K562 (cell line): ENCODE measurements around the gene SERPINB5.

Experiments used
- BRCA1 ChIP-seq, 2 experiments: fragments of 450-650 bp in 1 of 2; sonication (generic) in 1 of 2; formaldehyde crosslinking in 1 of 2; IDR thresholded peaks; 2 replicates each; pipeline versions ENCODE4 v1.5.0 to v1.6.1; 2017 to 2020; ENCODE audit warnings: mild to moderate bottlenecking in 1 of 2, missing genetic modification reagents in 1 of 2
- CTCF ChIP-seq, 3 experiments: IDR thresholded peaks in 2 of 3; conservative IDR thresholded peaks in 1 of 3; 2 replicates each; pipeline ENCODE4 v1.5.1; 2011 to 2012; ENCODE audit warnings: low read length in 3 of 3, mild to moderate bottlenecking in 3 of 3, control low read depth in 2 of 3, improper control_type of control experiment in 1 of 3, inconsistent platforms in 1 of 3, low read depth in 1 of 3, mixed read lengths in 1 of 3, moderate library complexity in 1 of 3; ENCODE audit not compliant: insufficient read depth in 2 of 3
- HNRNPK ChIP-seq: fragments of 200-400 bp; formaldehyde crosslinking; IDR thresholded peaks from one replicate; pipeline ENCODE4 v1.6.1; 2018; ENCODE audit warnings: mild to moderate bottlenecking, low read depth, low read length; ENCODE audit not compliant: poor library complexity, severe bottlenecking
- JUND ChIP-seq, 2 experiments: IDR thresholded peaks; 2 replicates in 1 of 2; 3 replicates in 1 of 2; pipeline ENCODE4 v1.6.1; 2011; ENCODE audit warnings: borderline replicate concordance in 2 of 2, low read depth in 2 of 2, low read length in 2 of 2, improper control_type of control experiment in 1 of 2, missing biosample characterization in 1 of 2, missing genetic modification characterization in 1 of 2, missing genetic modification reagents in 1 of 2
- NFRKB ChIP-seq: fragments of 450-650 bp; IDR thresholded peaks from 2 replicates; pipeline ENCODE4 v1.6.1; 2016; ENCODE audit warnings: low read depth
- POLR2A ChIP-seq: fragments of 450-650 bp; conservative IDR thresholded peaks from 2 replicates; pipeline ENCODE4 v1.6.1; 2016
- RFX5 ChIP-seq: IDR thresholded peaks from 2 replicates; pipeline ENCODE4 v1.6.1; 2011; ENCODE audit warnings: low read depth, mild to moderate bottlenecking, improper control_type of control experiment, low read length
- TEAD4 ChIP-seq, 2 experiments: sonication (generic) in 1 of 2; formaldehyde crosslinking in 1 of 2; IDR thresholded peaks; 2 replicates each; pipeline versions ENCODE4 v1.6.1 to v1.8.0; 2012 to 2022; ENCODE audit warnings: borderline replicate concordance in 1 of 2, inconsistent platforms in 1 of 2, low read length in 1 of 2, mild to moderate bottlenecking in 1 of 2, missing genetic modification reagents in 1 of 2
- ZNF507 ChIP-seq: conservative IDR thresholded peaks from 2 replicates; pipeline ENCODE4 v1.6.1; 2017; ENCODE audit warnings: missing genetic modification characterization, missing compliant biosample characterization
- ZSCAN29 ChIP-seq: fragments of 450-650 bp; IDR thresholded peaks from 2 replicates; pipeline ENCODE4 v1.6.1; 2017

DNA sequence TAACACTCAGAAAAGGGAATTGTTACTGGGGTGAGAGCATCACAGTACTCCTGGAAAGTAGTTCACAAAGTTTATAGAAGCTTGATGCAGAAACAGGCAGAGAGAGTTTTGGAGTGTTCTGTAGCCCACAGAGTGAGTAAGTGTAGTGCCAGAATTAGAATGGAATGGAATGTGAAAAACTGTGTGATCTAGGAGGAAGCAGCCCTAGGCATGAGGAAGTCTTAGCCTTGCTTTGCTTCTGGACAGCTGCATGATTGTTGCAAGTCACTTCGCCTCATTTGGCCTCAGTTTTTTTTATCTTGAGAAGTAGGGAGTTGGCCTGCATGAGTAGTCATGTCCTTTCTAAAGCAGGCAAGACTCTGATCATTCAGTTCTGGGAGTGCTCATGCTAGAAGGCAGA is 76.3 kb downstream of the SERPINB5 start:
- no peak for TF ChIP-seq TEAD4 (IDR thresholded peaks at IDR 0.05; ENCODE audit: low read length)
- no peak for TF ChIP-seq TEAD4 (CRISPR knock-in tag; IDR thresholded peaks at IDR 0.05; ENCODE audit: borderline replicate concordance)
- no peak for TF ChIP-seq POLR2A
- TF ChIP-seq NFRKB, result no peak
- no peak for TF ChIP-seq JUND (IDR thresholded peaks at IDR 0.05; ENCODE audit: borderline replicate concordance, low read depth, low read length)
- no peak for TF ChIP-seq JUND (tag; IDR thresholded peaks at IDR 0.05; ENCODE audit: borderline replicate concordance, low read depth, low read length)
- TF ChIP-seq BRCA1 (IDR thresholded peaks at IDR 0.05), result no peak
- no peak for TF ChIP-seq BRCA1 (CRISPR knock-in tag; IDR thresholded peaks at IDR 0.05)
- TF ChIP-seq CTCF (IDR thresholded peaks at IDR 0.05 in 2 of 3, conservative IDR thresholded peaks at IDR 0.05 in 1 of 3; ENCODE audit: insufficient read depth in 2 of 3, low read depth in 1 of 3, low read length in 3 of 3), result no peak
- no peak for TF ChIP-seq ZNF507 (tag)
- TF ChIP-seq RFX5, result no peak
- no peak for TF ChIP-seq HNRNPK
- no peak for TF ChIP-seq ZSCAN29
